Cortex of kidney (tissue), 1 donor: Measurements from ENCODE around the gene NANP.
"Not testable (repeated sequence)": the region's sequence is repeated elsewhere in the genome, so short reads cannot be mapped to it uniquely, and the experiment has no call there.

ENCODE experiments used
- DNase-seq: peaks from one replicate; lab custom pipeline; 2025; lab: John Stamatoyannopoulos, UW

The NANP gene

DNA sequence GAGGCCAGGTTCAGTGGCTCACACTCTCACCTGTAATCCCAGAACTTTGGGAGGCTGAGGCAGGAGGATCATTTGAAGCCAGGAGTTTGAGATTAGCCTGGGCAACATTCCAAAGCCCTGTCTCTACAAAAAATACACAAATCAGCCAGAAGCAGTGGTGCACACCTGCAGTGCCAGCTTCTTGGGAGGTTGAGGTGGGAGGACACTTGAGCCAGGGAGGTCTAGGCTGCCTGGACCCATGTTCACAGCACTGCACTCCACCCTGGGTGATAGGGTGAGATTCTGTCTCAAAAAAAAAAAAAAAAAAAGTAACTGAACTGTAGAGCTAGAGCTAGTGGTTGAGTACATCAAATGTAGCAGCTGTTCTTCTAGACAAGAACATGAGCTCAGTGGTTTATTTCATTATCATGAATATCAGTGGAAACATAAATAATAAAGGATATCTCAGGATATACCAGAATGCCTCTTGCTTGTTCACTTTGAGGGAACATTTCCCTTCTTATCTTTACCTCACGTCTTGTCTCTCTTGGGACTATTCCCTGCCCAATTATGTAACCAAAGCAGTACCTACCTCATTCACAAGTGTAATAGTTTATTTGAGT, 17.6 kb downstream of the NANP start:
- no peak for DNase-seq

DNA sequence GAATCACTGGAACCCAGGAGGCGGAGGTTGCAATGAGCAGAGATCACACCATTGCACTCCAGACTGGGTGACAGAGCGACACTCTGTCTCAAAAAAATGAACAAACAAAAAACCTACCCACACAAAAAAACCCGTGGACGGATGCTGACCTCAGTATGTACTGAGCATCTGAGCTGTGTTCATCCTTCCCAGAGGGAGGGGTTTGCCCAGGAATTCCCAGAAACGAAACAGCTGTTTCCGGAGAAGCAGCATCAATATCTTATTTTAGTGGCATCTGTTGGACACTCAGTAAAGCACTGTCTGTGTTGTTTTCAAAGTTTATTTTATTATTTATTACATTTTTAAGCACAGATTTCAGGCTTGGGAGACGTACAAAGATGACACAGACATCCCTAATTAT, 18.7 kb downstream of the NANP start:
- no peak for DNase-seq

DNA sequence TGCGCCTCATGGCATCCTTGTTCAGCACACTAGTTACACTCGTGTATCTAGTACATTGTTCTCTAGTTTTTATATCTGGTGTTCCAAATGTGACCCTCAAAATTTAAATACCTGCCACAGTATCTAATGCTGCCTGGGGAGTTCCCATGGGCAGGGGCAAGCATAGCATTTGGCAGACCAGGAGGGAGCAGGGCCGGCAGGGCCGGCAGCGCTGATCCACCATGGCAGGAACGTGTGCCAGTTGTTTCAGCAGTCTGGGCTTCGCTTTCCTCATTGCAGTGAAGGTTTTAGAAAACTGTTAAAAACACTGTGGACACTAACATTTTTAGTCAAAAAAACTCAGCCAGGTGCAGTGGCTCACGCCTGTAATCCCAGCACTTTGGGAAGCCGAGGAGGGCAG, 19.2 kb downstream of the NANP start:
- DNase-seq: no peak

DNA sequence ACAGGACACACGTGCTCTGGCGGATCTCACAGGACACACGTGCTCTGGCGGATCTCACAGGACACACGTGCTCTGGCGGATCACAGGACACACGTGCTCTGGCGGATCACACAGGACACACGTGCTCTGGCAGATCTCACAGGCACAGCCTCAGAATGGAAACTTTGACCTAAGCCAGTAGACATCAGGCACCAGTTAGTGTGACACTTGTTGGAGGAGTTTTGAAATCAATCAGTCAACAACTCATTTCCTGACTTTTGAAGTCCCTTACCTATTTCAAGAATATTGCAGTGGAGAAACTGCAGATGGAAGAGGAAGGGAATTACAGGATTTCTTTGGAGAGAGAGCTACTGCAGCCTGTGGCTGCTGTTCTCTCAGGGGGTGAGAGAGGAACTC, 20.9 kb downstream of the NANP start:
- DNase-seq: not testable (repeated sequence)

DNA sequence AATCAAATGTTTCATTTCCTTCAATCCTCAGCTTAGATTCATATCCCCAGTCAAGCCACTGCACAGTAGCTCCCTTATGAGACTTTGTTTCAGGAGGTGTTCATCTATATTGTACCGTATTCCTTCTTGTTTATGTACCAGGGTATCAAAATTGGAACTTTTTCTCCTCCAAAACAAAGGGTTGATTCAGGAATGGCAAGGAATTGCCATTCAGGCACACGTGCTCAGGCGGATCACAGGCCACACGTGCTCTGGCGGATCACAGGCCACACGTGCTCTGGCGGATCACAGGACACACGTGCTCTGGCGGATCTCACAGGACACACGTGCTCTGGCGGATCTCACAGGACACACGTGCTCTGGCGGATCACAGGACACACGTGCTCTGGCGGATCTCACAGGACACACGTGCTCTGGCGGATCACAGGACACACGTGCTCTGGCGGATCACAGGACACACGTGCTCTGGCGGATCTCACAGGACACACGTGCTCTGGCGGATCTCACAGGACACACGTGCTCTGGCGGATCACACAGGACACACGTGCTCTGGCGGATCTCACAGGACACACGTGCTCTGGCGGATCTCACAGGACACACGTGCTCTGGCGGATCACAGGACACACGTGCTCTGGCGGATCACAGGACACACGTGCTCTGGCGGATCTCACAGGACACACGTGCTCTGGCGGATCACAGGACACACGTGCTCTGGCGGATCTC, 21.5 kb downstream of the NANP start:
- not testable (repeated sequence) for DNase-seq

DNA sequence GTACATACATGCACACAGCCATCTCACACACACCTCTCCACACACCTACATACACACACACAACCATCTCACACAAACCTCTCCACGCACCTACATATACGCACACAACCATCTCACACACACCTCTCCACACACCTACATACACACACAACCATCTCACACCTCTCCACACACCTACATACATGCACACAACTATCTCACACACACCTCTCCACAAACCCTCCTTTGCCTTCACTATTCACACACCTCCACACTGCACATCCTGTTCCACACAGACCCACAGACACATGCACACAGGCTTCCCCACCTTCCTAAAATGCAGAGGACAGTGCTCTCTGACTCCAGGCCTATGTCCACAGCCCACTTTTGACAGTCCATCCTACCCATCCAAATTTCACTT, 22.2 kb downstream of the NANP start:
- DNase-seq: no peak

DNA sequence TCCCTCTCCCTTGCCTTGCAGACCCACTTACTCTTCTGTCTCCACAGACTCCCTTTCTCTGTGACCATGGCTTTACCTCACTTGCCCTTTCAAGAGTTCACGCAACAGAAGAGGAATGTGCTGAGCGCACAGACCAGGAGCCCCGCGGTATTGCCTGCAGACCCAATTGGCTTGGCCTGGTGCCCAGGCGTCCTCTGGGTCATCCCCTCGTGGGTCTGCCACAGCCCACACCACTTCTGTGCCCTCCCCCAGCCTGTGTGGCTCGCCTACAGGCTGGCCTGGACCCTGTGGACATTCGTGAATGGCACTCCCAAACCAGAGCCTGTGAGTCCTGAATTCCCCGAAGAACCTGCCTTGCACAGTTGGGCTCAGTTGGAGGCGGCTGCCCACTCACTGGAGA, 23.2 kb downstream of the NANP start:
- DNase-seq: no peak

DNA sequence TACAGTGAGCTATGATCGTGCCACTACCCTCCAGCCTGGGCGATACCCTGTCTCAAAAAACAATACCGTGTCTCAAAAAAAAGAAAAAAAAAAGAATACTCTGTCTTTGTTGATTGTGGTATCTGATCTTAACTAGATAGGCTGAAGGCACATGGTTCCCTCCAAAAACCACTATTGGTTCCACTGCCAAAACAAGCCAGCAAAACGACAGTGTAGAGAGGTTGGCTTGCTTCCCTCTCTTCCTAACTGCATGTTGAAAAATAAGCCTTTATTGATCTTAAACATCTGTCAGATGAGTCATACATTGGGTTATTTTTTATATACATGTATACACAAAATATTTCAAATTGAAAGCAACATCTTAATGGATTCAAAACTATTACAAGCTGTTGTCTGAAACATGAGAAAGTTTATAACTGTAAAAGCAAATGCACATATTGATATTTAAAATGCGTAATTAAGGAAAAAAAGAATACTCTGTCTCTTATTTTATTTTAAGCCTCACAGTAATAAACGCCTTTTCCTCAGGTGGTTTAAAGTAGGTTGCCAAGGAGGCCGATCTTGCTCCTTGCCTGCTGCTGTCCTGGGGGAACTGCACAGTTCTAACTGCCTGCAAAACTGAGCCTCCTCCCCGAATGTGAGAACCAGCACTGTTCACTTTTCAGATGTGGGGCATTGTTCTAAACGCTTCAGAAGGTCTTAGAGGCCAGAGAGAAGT, 31.5 kb downstream of the NANP start:
- DNase-seq: no peak

DNA sequence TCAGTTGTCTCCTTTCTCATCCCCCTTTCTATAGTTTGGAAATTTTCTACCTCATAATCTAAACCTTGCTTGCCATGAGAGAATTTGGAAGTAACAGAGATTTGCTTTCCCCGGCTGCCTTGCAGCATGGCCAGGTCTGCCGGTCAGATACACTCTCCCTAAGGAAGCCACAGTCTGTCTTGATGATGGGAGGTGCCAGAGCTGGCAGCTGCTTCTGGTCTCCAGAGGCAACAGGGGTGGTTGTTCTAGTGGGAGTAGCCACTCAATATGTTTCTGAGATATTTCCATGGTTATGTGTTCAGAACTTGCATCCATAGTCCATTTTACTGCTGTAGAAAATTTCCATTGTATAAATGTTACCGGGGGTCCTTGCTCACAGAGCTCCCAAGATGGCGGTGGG, 33.0 kb downstream of the NANP start:
- not testable (repeated sequence) for DNase-seq

DNA sequence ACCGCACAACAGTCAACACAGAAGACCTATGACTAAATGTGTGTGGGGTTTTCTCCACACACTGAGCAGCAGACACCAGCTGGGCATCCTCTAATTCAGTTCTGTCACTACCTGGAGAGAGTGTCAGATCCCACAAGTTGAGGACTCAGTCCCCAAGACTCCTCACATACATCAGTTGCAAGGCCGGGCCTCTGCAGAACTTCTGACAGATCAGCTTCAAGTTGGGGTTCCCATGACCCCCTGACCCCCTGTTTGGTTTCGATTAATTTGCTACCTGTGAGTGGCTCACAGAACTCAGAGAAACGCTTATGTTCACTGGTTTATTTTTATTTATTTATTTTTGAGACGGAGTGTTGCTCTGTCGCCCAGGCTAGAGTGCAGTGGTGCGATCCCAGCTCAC, 35.3 kb downstream of the NANP start:
- DNase-seq: no peak

DNA sequence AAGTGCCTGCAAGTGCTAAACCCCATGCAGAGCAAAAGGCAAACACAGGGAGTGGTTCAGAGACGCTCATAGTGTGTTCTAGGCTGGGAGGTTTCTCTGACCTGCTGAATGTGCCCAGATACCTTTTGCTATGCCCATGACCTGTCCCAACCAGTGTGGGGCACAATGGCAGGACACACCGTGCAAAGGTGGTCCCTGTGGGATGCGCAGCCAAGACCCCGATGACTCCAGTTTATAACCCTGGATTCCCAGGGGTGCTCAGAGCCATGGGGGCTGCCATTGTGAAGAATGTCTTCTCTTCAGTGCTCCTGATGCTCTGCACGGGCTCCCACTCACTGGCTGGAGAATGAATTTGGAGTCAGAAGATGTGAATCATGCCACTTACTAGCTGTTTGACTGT, 36.3 kb downstream of the NANP start:
- DNase-seq: no peak

DNA sequence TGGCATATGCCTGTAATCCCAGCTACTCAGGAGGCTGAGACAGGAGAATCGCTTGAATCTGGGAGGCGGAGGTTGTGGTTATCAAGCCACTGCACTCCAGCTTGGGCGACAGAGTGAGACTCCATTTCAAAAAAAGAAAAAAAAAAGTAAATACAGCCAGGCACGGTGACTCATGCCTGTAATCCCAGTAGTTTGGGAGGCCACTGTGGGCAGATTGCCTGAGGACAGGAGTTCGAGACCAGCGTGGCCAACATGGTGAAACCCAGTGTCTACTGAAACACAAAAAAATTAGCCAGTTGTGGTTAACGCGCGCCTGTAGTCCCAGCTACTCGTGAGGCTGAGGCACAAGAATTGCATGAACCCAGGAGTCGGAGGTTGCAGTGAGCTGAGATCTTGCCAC, 36.9 kb downstream of the NANP start:
- DNase-seq: no peak

DNA sequence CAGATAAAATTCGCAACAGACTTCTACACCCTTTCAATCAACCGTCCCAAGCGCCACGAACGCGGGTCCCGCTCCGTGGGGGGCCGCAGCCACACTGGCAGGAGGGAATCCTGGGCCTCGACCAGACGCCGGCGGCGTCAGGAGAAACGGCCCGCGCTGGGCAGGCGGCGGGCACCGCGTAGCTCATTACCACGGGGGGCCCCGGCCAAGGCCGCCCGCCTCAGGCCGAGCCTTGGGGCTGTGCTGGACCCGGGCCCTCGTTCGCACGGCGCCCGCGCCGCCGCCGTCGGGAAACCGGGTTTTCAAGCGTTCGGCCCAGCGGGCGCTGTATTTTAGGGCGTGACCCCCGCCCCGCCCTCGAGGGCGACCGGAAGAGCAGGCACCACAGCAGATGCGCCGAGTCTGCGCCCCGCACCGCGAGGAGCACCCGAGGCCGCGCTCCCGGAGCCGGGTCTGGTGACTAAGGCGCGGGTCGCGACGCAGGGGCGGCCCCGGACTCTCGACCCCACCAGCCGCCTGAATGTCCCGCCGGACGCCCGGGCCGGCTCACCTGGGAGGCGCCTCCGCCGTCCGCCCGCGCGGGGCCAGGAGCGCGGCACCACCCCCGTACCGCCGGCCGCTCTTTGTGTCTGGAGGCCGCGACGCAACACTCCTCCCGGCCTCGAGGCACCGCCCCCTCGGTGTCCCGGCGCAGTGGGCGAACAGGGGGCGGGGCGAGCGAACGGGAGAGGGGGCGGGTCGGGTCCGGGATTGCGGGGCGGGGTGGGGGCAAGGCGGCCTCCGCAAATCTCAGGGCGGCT, 38.7 kb downstream of the NANP start, which contains the start of gene NINL:
Gene NINL (minus strand): TSS at position 627 of the 800 bp plus-strand sequence. CDS start 58,944 bp downstream, outside the sequence.
- no peak for DNase-seq

DNA sequence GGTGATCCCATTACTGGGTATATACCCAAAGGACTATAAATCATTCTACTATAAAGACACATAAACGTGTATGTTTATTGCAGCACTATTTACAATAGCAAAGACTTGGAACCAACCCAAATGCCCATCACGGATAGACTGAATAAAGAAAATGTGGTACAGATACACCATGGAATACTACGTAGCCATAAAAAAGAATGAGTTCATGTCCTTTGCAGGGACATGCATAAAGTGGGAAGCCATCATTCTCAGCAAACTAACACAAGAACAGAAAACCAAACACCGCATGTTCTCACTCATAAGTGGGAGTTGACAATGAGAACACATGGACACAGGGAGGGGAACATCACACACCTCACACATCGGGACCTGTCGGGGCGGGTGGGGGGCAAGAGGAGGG, 40.2 kb downstream of the NANP start:
- not testable (repeated sequence) for DNase-seq

DNA sequence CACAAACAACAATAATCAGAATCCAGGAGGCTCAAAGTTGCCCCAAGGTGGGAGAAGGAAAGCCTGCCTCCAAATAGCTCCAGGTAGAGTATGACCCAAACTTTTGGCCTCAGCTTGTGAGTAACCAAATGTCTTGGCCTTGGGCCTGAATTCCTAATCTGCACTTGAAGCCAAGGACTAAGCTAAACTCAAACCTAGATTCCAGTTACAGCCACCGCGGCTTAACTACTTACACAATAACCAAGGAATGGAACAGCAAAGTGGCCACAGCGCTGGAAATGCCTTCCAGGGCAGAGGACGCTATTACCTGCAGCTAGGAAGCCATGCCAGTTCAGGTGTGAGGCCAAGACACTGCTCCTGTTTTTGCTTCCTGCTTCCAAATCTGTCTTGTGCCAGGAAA, 43.1 kb downstream of the NANP start:
- DNase-seq: no peak

DNA sequence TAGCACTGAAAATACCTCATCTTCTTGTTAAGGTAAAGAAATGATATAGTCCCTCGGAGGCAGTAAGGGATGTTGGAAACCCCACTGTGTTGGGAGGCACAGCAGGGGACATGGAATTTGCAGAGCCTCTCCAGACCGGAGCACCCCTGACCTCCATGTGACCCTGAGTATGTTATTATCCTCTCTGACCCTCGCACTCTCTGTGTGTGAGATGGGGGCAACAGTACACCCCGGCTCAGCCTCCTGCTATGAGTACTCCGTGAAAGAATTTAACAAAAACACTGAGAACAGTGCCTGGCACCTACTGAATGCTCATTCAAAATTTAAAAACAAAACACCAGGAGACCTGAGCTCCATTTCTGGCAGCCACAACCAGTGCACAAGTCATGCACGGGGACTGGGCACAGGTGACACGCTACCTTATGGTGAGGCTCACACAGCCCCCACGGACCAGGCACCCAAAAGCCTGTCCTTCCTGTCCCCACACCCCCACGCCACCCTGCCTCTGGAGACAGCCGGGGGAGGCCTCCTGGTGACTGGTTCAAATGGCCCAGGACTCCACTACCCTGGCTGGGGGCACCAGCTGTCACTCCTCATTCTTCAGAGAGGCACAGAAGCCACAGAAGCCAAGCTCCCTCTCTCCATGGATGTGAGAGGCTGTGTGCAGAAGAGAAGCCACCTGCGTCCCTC, 44.6 kb downstream of the NANP start:
- no peak for DNase-seq

DNA sequence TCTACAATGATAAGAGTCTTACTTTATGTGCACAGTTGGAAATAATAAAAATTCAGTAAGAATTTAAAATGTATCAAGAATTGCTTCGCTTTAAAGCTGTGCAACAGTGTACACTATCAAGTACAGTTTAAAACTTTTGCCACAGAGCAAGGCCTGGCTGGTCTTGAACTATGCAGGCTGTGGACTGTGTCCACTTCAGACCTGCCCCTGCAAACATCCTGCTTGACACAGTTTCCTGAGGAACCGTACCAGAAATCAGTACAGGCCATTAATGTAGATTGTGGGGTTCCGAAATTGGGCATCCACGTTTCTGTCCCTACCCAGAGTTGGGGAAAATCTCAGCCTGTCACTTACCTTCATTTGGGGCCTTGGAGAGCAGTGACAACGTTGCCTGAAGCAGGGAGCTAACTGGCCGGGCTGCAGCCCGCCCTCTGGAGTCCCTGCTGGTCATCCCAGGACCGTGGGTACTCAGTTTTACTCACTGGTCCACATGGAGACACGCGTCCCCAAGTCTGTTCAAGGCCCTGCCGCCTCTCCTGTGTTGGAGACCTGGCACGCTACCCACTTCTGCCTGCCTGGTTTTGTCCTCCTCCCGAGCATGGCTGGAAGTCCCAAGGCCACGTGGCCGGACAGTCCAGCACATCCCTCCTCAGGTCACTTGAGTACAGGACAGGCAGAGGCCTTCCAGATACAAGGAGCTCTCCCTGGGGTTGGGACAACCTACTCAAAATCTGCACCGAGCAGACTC, 46.9 kb downstream of the NANP start:
- no peak for DNase-seq

DNA sequence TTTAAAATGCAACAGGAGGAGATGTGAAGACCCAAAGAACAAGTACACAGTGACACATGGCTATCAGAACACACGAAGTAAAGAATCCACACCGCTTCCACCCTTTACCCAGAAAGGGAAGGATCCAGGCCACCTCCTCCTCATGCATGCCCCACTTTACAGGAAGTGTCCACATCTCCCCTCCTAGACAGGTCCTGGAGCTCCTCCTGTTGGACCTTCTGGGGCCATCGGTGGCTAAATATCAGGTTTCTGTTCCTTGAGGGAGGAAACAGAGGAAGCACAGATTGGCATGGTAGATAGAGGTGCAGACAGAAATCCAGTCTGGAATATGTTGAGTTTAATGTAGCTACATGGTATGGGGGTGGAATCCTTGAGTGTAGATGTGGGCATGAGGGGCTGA, 49.4 kb downstream of the NANP start:
- no peak for DNase-seq

DNA sequence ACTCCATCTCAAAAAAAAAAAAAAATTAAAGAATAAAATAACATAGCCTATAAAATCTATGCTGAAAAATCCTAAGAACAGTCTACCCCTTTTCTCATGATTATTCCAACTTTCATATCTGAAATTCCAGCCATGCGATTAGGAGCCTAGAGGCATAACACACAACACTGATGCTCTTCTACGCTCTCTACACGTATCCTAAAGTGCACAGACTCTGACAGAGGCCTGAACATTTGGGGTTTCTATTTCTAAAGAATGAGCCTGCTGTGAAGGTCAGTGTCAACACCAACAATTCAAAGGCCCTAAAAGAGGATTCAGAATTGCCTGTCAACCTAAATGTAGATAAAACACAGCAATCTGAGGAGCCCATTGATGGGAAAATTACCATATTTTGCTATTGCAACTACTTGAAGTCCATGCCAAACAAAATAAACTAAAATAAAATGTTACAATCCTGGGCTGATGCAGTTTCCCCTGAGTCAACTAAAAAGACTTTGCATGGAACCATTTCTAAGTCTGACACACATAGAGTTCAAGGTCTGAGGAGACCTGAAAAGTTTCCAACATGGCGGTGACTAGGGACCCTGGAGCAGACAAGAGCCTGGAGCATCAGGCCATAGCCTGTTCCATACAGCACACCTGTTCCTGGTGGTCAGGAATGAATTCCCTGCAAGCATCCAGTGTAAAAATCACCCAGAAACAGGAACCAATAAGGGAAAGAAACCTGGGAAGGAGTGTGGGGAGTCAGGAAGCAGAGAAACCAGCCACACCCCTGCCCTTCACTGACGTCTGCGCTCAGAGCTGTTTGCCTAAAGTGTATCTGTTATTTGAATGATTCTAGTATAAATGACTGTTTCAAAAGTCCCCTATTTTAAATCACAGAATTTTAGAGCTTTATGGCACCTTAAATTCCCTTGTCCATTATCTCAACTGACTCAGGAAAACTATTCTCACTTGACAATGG, 50.2 kb downstream of the NANP start:
- DNase-seq: no peak

DNA sequence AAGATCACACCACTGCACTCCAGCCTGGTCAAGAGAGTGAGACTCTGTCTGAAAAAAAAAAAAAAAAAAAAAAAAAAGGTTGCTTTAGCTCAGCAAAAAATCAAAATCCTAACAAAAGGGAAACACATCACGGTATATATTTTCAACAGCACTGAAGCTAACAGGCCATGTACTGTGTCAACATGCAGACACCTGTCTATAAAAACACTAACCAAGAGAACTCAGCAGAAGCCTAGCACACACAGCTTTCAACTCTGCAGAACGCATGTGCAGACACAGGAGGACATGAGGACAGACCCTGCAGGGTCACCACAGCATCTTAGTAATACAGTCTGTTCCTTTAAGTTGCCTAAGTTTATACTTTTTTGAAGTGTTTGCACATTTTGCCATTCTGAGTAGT, 52.0 kb downstream of the NANP start:
- DNase-seq: no peak
